Adrenal gland (tissue), 12 donors: Measurements from ENCODE around the gene ALOX15B. TPM values are rescaled to one million over a fixed set of nuclear protein-coding genes. Genes with fewer than 3 reads are reported as not detected.
"Not testable (repeated sequence)": the region's sequence is repeated elsewhere in the genome, so short reads cannot be mapped to it uniquely, and the experiment has no call there.

Experiments used
- DNase-seq, 7 donors: peaks; one replicate each; pipeline ENCODE4 v3.0.0-alpha.2; 2019 to 2020
- H3K27ac ChIP-seq, 5 donors: fragments of 200-600 bp; sonication (generic) in 4 of 5; 1 replicate in 3 of 5; 2 replicates in 2 of 5; pipeline versions ENCODE4 v1.5.1 to v1.8.0; 2016 to 2020; ENCODE audit warnings: mild to moderate bottlenecking in 1 of 5
- H3K27me3 ChIP-seq: fragments of 200-600 bp; 2 replicates; pipeline ENCODE4 v1.8.0; 2021
- H3K36me3 ChIP-seq, 2 donors: fragments of 200-600 bp; replicated peaks in 1 of 2; 1 replicate in 1 of 2; 2 replicates in 1 of 2; pipeline versions ENCODE4 v1.5.1 to v1.8.0; 2018 to 2022
- H3K4me1 ChIP-seq, 2 donors: fragments of 200-600 bp; replicated peaks in 1 of 2; 1 replicate in 1 of 2; 2 replicates in 1 of 2; pipeline versions ENCODE4 v1.5.1 to v1.8.0; 2018 to 2021
- H3K4me3 ChIP-seq, 4 donors: fragments of 200-600 bp; sonication (generic) in 3 of 4; one replicate each; pipeline ENCODE4 v1.5.1; 2016 to 2018
- H3K9me3 ChIP-seq, 3 donors: fragments of 200-600 bp; sonication (generic) in 1 of 3; replicated peaks in 1 of 3; 1 replicate in 2 of 3; 2 replicates in 1 of 3; pipeline versions ENCODE4 v1.5.1 to v1.8.0; 2016 to 2021
- CTCF ChIP-seq, 6 experiments: fragments of 450-650 bp in 4 of 6; fragments of 200-600 bp in 2 of 6; sonication (generic) in 1 of 6; IDR thresholded peaks; 1 replicate in 5 of 6; 2 replicates in 1 of 6; pipeline versions ENCODE4 v1.5.1 to v1.8.0; 2016 to 2021; ENCODE audit warnings: antibody characterized with exemption in 6 of 6, mild to moderate bottlenecking in 2 of 6, moderate library complexity in 1 of 6
- POLR2A ChIP-seq, 2 donors: fragments of 450-650 bp; IDR thresholded peaks; one replicate each; pipeline ENCODE4 v1.6.1; 2017; ENCODE audit warnings: antibody characterized with exemption in 2 of 2, mild to moderate bottlenecking in 2 of 2, moderate library complexity in 1 of 2
- WGBS, 4 donors: extraction: QIAGEN DNeasy Blood & Tissue Kit in 2 of 4; methylation state at CpG; one replicate each; pipeline versions ENCODE4 v1.1.5 to v1.1.7; 2013 to 2017; 5-methylcytosine and 5-hydroxymethylcytosine counted together
- intact Hi-C, 2 donors: fragments of 100-400 bp; cut with DNase I; formaldehyde crosslinking; loops; one replicate each; pipeline versions ENCODE4 v1.14.1 to v1.15.0; 2022 to 2023
- polyA plus RNA-seq, 3 donors: library from polyadenylated mRNA; stranded (reverse); fragments of 200-250 nt in 2 of 3; fragments of 350-450 nt in 1 of 3; fragmentation: Illumina TruSeq in 1 of 3; extraction: RNeasy Lipid Tissue Mini Kit (QIAGEN cat#74804) in 1 of 3; gene quantifications; one replicate each; pipeline ENCODE4 v1.2.3, GENCODE V29; 2013 to 2014
- total RNA-seq, 9 donors: library from RNA; depleted of rRNA in 4 of 9; stranded (reverse); fragments of >200 nt in 4 of 9; fragments of 120-200 nt in 1 of 9; fragmentation: NEBNext Ultra II Directional in 1 of 9; extraction: Animal tissue kit (Norgen Biotek cat#: 25700) in 1 of 9; gene quantifications; one replicate each; pipeline versions ENCODE4 v1.1.0 to v1.2.4, GENCODE V29; 2013 to 2023
- donor health status: healthy with polysubstance abuse.
- donor health status: Bipolar disorder and iron deficiency.
- donor health status: DM: yes; HTN: yes; CAD: no.
- donor health status: DM: no; HTN: no; CAD: no.
- donor health status: DM: no; HTN: no; CAD: no.
- donor health status: DM: yes; HTN: yes; CAD: no.

The ALOX15B gene
- total and polyA plus RNA-seq, 12 donors = 1.1 to 9.8 (median 3.9) TPM; not detected in 1

GRCh38 chr17:8059131-8059530 is 20.3 kb downstream of the ALOX15B start:
- DNase-seq = no peak
- no peaks in the 10 kb centered on the region for H3K36me3 ChIP-seq
- H3K9me3 ChIP-seq = no peaks in the 10 kb centered on the region
- H3K27me3 ChIP-seq = peaks cover 20% of the 10 kb centered on the region
- H3K4me1 ChIP-seq = no peaks in the 10 kb centered on the region
- H3K4me3 ChIP-seq = no peak overlapping the region
- intact Hi-C loops = loop anchor here in 1 of 2 donors (5.0 kb wide), 1 partner anchor 147 kb away; no protein-coding TSS in a partner anchor
- TF ChIP-seq POLR2A (IDR thresholded peaks at IDR 0.05) (no peak), CTCF (IDR thresholded peaks at IDR 0.05) (no peak)
- 16 to 33% (median 27%) methylated on average over 7 of the region's 7 CpGs for WGBS, 4 donors
- no peak overlapping the region for H3K27ac ChIP-seq

GRCh38 chr17:8060274-8060673 is 21.4 kb downstream of the ALOX15B start:
- WGBS, 4 donors = 6 to 7% (median 6%) methylated on average over 10 of the region's 10 CpGs
- peaks cover 20% of the 10 kb centered on the region for H3K27me3 ChIP-seq

GRCh38 chr17:8061851-8062250 is 23.0 kb downstream of the ALOX15B start:
- intact Hi-C loops, DNase-seq: not testable (repeated sequence)

More at GRCh38 chr17:8060274-8060673, 21.4 kb downstream of the ALOX15B start:
- Histone ChIP-seq H3K9me3 (no peaks in the 10 kb centered on the region), H3K27ac (no peak overlapping the region), H3K4me1 (no peaks in the 10 kb centered on the region), H3K4me3 (no peak overlapping the region), H3K36me3 (no peaks in the 10 kb centered on the region)
- TF ChIP-seq CTCF (IDR thresholded peaks at IDR 0.05) (peak; percentile 74 to 84 (median 79)), POLR2A (IDR thresholded peaks at IDR 0.05) (no peak)
- peak; percentile 62 to 84 (median 70) for DNase-seq
- intact Hi-C loops = no loop called here

GRCh38 chr17:8062435-8062806 is 23.6 kb downstream of the ALOX15B start:
- no peak for TF ChIP-seq CTCF (IDR thresholded peaks at IDR 0.05)
- TF ChIP-seq POLR2A (IDR thresholded peaks at IDR 0.05) = peak in 1 of 2 donors; percentile 16
- WGBS, 4 donors = 9 to 13% (median 12%) methylated on average over 8 of the region's 8 CpGs
- peak overlapping the region in 1 of 5 donors; percentile 60 for H3K27ac ChIP-seq
- intact Hi-C loops = no loop called here
- H3K36me3 ChIP-seq = no peaks in the 10 kb centered on the region
- no peaks in the 10 kb centered on the region for H3K9me3 ChIP-seq
- peak overlapping the region in 1 of 4 donors; percentile 32 for H3K4me3 ChIP-seq
- H3K27me3 ChIP-seq = peaks cover 14% of the 10 kb centered on the region
- no peaks in the 10 kb centered on the region for H3K4me1 ChIP-seq
- DNase-seq = peak in 3 of 7 donors; percentile 43 to 73 (median 68)

More at GRCh38 chr17:8061851-8062250, 23.0 kb downstream of the ALOX15B start:
- H3K9me3 ChIP-seq, H3K36me3 ChIP-seq, H3K27ac ChIP-seq, H3K4me1 ChIP-seq, H3K4me3 ChIP-seq: not testable (repeated sequence)
- peaks cover 14% of the 10 kb centered on the region for H3K27me3 ChIP-seq
- WGBS, 4 donors = 50 to 59% (median 56%) methylated on average over 8 of the region's 8 CpGs

GRCh38 chr17:8062807-8063483 is 24.1 kb downstream of the ALOX15B start:
- Histone ChIP-seq H3K27me3 (peaks cover 14% of the 10 kb centered on the region), H3K4me3 (peak overlapping the region in 1 of 4 donors; percentile 32)

More at GRCh38 chr17:8062807-8063483, 24.1 kb downstream of the ALOX15B start:
- Histone ChIP-seq H3K27ac (peak overlapping the region in 1 of 5 donors; percentile 60), H3K4me1 (no peaks in the 10 kb centered on the region), H3K36me3 (no peaks in the 10 kb centered on the region), H3K9me3 (no peaks in the 10 kb centered on the region)
- no peak for DNase-seq
- WGBS, 4 donors = 12 to 20% (median 18%) methylated on average over 15 of the region's 15 CpGs
- intact Hi-C loops = no loop called here
- no peak for TF ChIP-seq CTCF (IDR thresholded peaks at IDR 0.05)
- no peak for TF ChIP-seq POLR2A (IDR thresholded peaks at IDR 0.05)
